SKM-1 treated with dmso at 0.1 percent for 144 hours (cell line): ENCODE measurements around the gene RALGPS1.

Source experiments
- DNase-seq: peaks from one replicate; lab custom pipeline; 2025; ENCODE audit not compliant: unreplicated experiment; lab: John Stamatoyannopoulos, UW

Gene RALGPS1

GRCh38 chr9:127092041-127092608 lies 177.5 kb downstream of the RALGPS1 start:
- DNase-seq: no peak

- DNase-seq: no peak
Measured at GRCh38 chr9:127093319-127094020, 178.9 kb downstream of the RALGPS1 start.

GRCh38 chr9:127095411-127095810 lies 180.8 kb downstream of the RALGPS1 start:
- DNase-seq: no peak

GRCh38 chr9:127096208-127096607 lies 181.6 kb downstream of the RALGPS1 start:
- DNase-seq: no peak

- DNase-seq: no peak
Measured at GRCh38 chr9:127097683-127098082, 183.1 kb downstream of the RALGPS1 start.

GRCh38 chr9:127098916-127099553 lies 184.5 kb downstream of the RALGPS1 start:
- DNase-seq: no peak

- DNase-seq: no peak
Measured at GRCh38 chr9:127099664-127100063, 185.1 kb downstream of the RALGPS1 start.

GRCh38 chr9:127102176-127102575 lies 187.6 kb downstream of the RALGPS1 start:
- DNase-seq: no peak

GRCh38 chr9:127102788-127103187 lies 188.2 kb downstream of the RALGPS1 start:
- no peak for DNase-seq

GRCh38 chr9:127104581-127105311 lies 190.2 kb downstream of the RALGPS1 start:
- no peak for DNase-seq

- DNase-seq: no peak
Measured at GRCh38 chr9:127105805-127106465, 191.4 kb downstream of the RALGPS1 start.

- no peak for DNase-seq
Measured at GRCh38 chr9:127106466-127106855, 191.9 kb downstream of the RALGPS1 start.

GRCh38 chr9:127107171-127107928 lies 192.8 kb downstream of the RALGPS1 start:
- no peak for DNase-seq

GRCh38 chr9:127107929-127108876 lies 193.6 kb downstream of the RALGPS1 start:
- no peak for DNase-seq

GRCh38 chr9:127109212-127109711 lies 194.7 kb downstream of the RALGPS1 start:
- no peak for DNase-seq

GRCh38 chr9:127112056-127112455 lies 197.5 kb downstream of the RALGPS1 start:
- no peak for DNase-seq

- DNase-seq: no peak
Measured at GRCh38 chr9:127112735-127113161, 198.2 kb downstream of the RALGPS1 start.

GRCh38 chr9:127113191-127113972 lies 198.8 kb downstream of the RALGPS1 start:
- DNase-seq: no peak
